Fibroblast of pulmonary artery (primary cell): ENCODE results near the gene TLX2.

Experiments used
- DNase-seq: peaks from one replicate; pipeline ENCODE4 v3.0.0-alpha.2; 2010; ENCODE audit warnings: low read depth
- H3K4me3 ChIP-seq: replicated peaks from 2 replicates; pipeline ENCODE4 v1.5.1; 2011; ENCODE audit warnings: low read depth, mild to moderate bottlenecking, control low read depth, low read length, moderate library complexity
- CTCF ChIP-seq: IDR thresholded peaks from 2 replicates; pipeline ENCODE4 v1.5.1; 2011; ENCODE audit warnings: mild to moderate bottlenecking, control low read depth, low read length, inconsistent platforms; ENCODE audit errors: missing control alignments

The TLX2 gene

GRCh38 chr2:74554820-74555531 lies 40.7 kb downstream of the TLX2 start:
- no peak for DNase-seq
- peak overlapping the region; percentile 95 for H3K4me3 ChIP-seq
- no peak for TF ChIP-seq CTCF

- peak overlapping the region; percentile 95 for H3K4me3 ChIP-seq
- no peak for TF ChIP-seq CTCF
- no peak for DNase-seq
These were observed 41.4 kb downstream of the TLX2 start for GRCh38 chr2:74555610-74556103.

GRCh38 chr2:74556159-74556558 lies 41.9 kb downstream of the TLX2 start:
- DNase-seq: no peak
- TF ChIP-seq CTCF: no peak
- H3K4me3 ChIP-seq: no peak overlapping the region

- no peak for DNase-seq
- TF ChIP-seq CTCF: no peak
- H3K4me3 ChIP-seq: no peak overlapping the region
These were observed 42.7 kb downstream of the TLX2 start for GRCh38 chr2:74556831-74557370.

GRCh38 chr2:74558284-74559230 lies 44.3 kb downstream of the TLX2 start:
- TF ChIP-seq CTCF: no peak
- DNase-seq: no peak
- no peak overlapping the region for H3K4me3 ChIP-seq

GRCh38 chr2:74559912-74560311 lies 45.7 kb downstream of the TLX2 start:
- H3K4me3 ChIP-seq: no peak overlapping the region
- no peak for DNase-seq
- no peak for TF ChIP-seq CTCF
